Activated CD8-positive, alpha-beta memory T cell treated with anti-CD3 and anti-CD28 coated beads, Interleukin-2, amount 10 ng/mL, durations not matched to agents 7 days and 5 days (primary cell): ENCODE data around the gene TMEM151B. TPM values are rescaled to one million over a fixed set of nuclear protein-coding genes. Genes with fewer than 3 reads are reported as not detected.

Experiments used
- ATAC-seq: fragments of 150-1000 bp; cut with Tn5 transposase; one replicate; pipeline ENCODE4 v1.10.0; 2021; ENCODE audit warnings: moderate library complexity
- CTCF ChIA-PET: fragments of 350-600 bp; sonication (Branson Sonifier 250); formaldehyde crosslinking; loops from one replicate; lab custom pipeline; 2021; ENCODE audit warnings: antibody characterized with exemption; lab: Charles Lee
- DNase-seq: peaks from one replicate; pipeline ENCODE4 v3.0.0-alpha.2; 2020
- H3K27ac Mint-ChIP-seq: one replicate; pipeline ENCODE4 v1.8.0; 2021; ENCODE audit warnings: mild to moderate bottlenecking, mixed read lengths
- H3K27me3 Mint-ChIP-seq: one replicate; pipeline ENCODE4 v1.8.0; 2021; ENCODE audit warnings: mixed read lengths
- H3K36me3 Mint-ChIP-seq: one replicate; pipeline ENCODE4 v1.8.0; 2021; ENCODE audit warnings: mild to moderate bottlenecking, mixed read lengths
- H3K4me1 Mint-ChIP-seq: one replicate; pipeline ENCODE4 v1.8.0; 2021; ENCODE audit warnings: mixed read lengths
- H3K4me3 Mint-ChIP-seq: one replicate; pipeline ENCODE4 v1.8.0; 2021; ENCODE audit warnings: mild to moderate bottlenecking, moderate library complexity, mixed read lengths
- H3K9me3 Mint-ChIP-seq: one replicate; pipeline ENCODE4 v1.8.0; 2022; ENCODE audit warnings: low read depth, mixed read lengths
- total RNA-seq, 2 experiments: library from RNA; stranded (reverse); gene quantifications; one replicate each; pipeline ENCODE4 v1.2.3, GENCODE V29; 2021

TMEM151B gene
- total RNA-seq, 2 experiments from 2014 or later: 0.06 TPM; not detected in 1

- no peak overlapping the region for H3K4me3 Mint-ChIP-seq
- H3K36me3 Mint-ChIP-seq: peaks cover 24% of the 10 kb centered on the region
- ATAC-seq: no peak
- CTCF ChIA-PET: interaction anchor here (0.7 to 5.7 kb wide), 7 partner anchors 7 to 130 kb away, joined by 3 to 94 read pairs (median 3); partner anchors contain the start of gene TMEM151B
- peaks cover 11% of the 10 kb centered on the region for H3K27me3 Mint-ChIP-seq
- peaks cover 5% of the 10 kb centered on the region for H3K4me1 Mint-ChIP-seq
- H3K27ac Mint-ChIP-seq: no peak overlapping the region
- DNase-seq: no peak
- no peaks in the 10 kb centered on the region for H3K9me3 Mint-ChIP-seq
Measured at GRCh38 chr6:44302856-44303255, 32.6 kb downstream of the TMEM151B start.

DNA sequence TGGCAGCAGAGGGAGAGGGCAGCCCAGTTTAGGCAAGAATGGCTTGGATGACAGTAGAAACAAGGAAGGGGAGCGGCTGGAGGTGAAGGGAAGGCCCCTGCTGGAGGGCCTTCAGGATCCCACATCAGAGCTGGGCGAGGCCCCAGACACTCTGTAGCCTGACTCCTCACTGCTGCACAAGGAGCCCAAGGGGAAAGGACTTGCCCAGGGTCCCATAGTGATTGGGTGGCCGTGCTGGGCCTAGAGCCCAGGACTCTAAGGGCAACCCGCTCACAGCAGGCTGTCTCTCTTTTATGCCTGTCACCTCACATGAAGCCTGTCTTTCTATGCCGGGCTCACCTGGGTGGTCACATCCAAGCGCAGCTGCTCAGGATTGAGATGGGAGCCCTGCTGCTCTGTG lies 33.6 kb downstream of the TMEM151B start:
- Mint-ChIP-seq H3K27ac (peak overlapping the region; percentile 47), H3K36me3 (peaks cover 26% of the 10 kb centered on the region), H3K9me3 (no peaks in the 10 kb centered on the region), H3K27me3 (peaks cover 3% of the 10 kb centered on the region), H3K4me3 (no peak overlapping the region), H3K4me1 (peaks cover 5% of the 10 kb centered on the region)
- ATAC-seq: no peak
- CTCF ChIA-PET: interaction anchor here (1.0 to 5.7 kb wide), 6 partner anchors 8 to 131 kb away, joined by 3 to 94 read pairs (median 4); partner anchors contain the start of gene TMEM151B
- DNase-seq: no peak

GRCh38 chr6:44304282-44305199 lies 34.3 kb downstream of the TMEM151B start:
- CTCF ChIA-PET: interaction anchor here (0.6 to 5.7 kb wide), 17 partner anchors 9 to 1400 kb away, joined by 3 to 94 read pairs (median 4); partner anchors contain the start of genes AARS2 and TMEM151B
- no peak overlapping the region for H3K27ac Mint-ChIP-seq
- H3K9me3 Mint-ChIP-seq: no peaks in the 10 kb centered on the region
- no peaks in the 10 kb centered on the region for H3K27me3 Mint-ChIP-seq
- DNase-seq: peak; percentile 48
- peak; percentile 69 for ATAC-seq
- H3K4me1 Mint-ChIP-seq: peaks cover 5% of the 10 kb centered on the region
- peaks cover 25% of the 10 kb centered on the region for H3K36me3 Mint-ChIP-seq
- no peak overlapping the region for H3K4me3 Mint-ChIP-seq

DNA sequence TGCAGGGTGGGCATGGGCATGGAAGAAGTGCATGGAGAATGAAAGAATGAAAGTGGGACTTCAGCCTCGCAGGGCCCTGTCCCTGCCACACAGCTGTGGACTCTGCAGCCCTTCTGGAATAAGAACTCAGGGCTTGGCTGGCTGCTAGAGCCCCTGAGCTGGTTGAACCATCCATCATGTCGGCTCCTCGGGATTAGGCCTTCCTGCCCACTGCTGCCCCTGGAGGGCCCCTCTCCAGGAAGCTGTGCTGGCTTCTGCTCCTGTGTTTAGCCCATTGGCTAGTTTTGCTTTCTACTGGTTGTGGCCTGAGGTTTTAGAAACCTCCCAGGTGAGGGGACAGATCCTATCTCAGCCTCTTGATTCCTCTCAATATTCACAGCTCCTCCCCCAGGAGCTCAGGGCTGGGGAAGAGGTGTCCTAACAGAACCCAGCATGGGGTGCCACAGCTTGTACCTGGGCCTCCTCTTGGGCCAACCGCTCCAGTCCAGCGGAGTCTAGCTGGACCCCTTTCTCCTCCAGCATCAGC lies 35.0 kb downstream of the TMEM151B start:
- Mint-ChIP-seq H3K4me1 (peaks cover 6% of the 10 kb centered on the region), H3K9me3 (no peaks in the 10 kb centered on the region), H3K27me3 (no peaks in the 10 kb centered on the region), H3K27ac (no peak overlapping the region), H3K4me3 (no peak overlapping the region), H3K36me3 (peaks cover 29% of the 10 kb centered on the region)
- CTCF ChIA-PET: interaction anchor here (0.6 to 5.7 kb wide), 17 partner anchors 8 to 1401 kb away, joined by 3 to 94 read pairs (median 4); partner anchors contain the start of genes AARS2 and TMEM151B
- no peak for ATAC-seq
- DNase-seq: no peak

DNA sequence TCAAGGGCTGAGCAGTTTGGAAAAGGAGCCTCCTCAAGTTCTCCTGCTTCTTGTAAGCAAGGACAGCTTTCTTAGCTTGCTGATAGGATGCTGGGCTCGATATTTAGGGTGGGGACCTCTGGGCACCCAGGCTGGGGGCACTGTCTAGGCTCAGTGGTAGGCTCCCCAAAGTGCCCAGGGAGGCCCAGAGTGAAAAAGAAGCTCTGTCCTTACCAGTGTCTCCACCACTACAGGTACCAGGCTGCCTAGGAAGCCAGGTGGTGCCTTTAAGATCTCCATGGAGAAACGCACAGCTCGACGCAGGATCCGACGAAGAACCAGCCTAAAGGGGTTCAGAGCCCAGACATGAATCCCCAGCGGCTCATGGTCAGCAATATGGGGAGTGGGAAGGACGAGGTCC lies 36.5 kb downstream of the TMEM151B start:
- no peaks in the 10 kb centered on the region for H3K27me3 Mint-ChIP-seq
- no peak for ATAC-seq
- no peak overlapping the region for H3K27ac Mint-ChIP-seq
- peaks cover 22% of the 10 kb centered on the region for H3K36me3 Mint-ChIP-seq
- peaks cover 9% of the 10 kb centered on the region for H3K4me1 Mint-ChIP-seq
- DNase-seq: no peak
- no peaks in the 10 kb centered on the region for H3K9me3 Mint-ChIP-seq
- no peak overlapping the region for H3K4me3 Mint-ChIP-seq
- CTCF ChIA-PET: interaction anchor here (1.1 to 5.7 kb wide), 3 partner anchors 8 to 50 kb away, joined by 3 to 94 read pairs (median 5); partner anchors contain the start of gene TMEM151B

DNA sequence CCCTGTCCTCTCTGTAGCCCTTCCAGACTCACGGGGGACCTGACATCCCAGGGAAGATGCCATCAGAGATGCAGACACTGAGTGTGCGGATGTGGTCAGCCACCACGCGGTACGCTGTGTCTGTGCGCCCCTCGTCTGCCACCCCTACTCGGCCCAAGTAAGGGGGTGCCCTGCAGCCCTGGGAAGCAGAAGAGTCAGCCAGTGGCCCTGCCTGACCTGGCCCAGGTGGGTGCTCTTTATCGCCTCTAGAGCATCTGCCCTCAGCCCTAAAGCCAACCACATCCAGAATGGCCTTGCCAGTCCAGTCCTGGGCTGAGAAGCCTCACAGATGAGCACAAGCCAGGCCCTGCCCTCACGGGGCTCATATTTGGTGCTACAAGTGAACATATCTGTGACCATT lies 37.0 kb downstream of the TMEM151B start:
- H3K36me3 Mint-ChIP-seq: peaks cover 20% of the 10 kb centered on the region
- DNase-seq (no peak), ATAC-seq (no peak)
- H3K27ac Mint-ChIP-seq: no peak overlapping the region
- peaks cover 14% of the 10 kb centered on the region for H3K4me1 Mint-ChIP-seq
- CTCF ChIA-PET: interaction anchor here (5.7 kb wide), 1 partner anchor 38 kb away, joined by 94 read pairs; the partner anchor contains the start of gene TMEM151B
- H3K27me3 Mint-ChIP-seq: no peaks in the 10 kb centered on the region
- H3K9me3 Mint-ChIP-seq: no peaks in the 10 kb centered on the region
- no peak overlapping the region for H3K4me3 Mint-ChIP-seq

GRCh38 chr6:44309092-44309491 lies 38.8 kb downstream of the TMEM151B start:
- H3K27me3 Mint-ChIP-seq: no peaks in the 10 kb centered on the region
- H3K27ac Mint-ChIP-seq: peak overlapping the region; percentile 28
- ATAC-seq (no peak), DNase-seq (no peak)
- peaks cover 18% of the 10 kb centered on the region for H3K4me1 Mint-ChIP-seq
- H3K4me3 Mint-ChIP-seq: no peak overlapping the region
- CTCF ChIA-PET: interaction anchor here (0.9 to 1.4 kb wide), 5 partner anchors 13 to 42 kb away, joined by 3 to 7 read pairs (median 4); no protein-coding TSS in a partner anchor
- peaks cover 15% of the 10 kb centered on the region for H3K36me3 Mint-ChIP-seq
- no peaks in the 10 kb centered on the region for H3K9me3 Mint-ChIP-seq

DNA sequence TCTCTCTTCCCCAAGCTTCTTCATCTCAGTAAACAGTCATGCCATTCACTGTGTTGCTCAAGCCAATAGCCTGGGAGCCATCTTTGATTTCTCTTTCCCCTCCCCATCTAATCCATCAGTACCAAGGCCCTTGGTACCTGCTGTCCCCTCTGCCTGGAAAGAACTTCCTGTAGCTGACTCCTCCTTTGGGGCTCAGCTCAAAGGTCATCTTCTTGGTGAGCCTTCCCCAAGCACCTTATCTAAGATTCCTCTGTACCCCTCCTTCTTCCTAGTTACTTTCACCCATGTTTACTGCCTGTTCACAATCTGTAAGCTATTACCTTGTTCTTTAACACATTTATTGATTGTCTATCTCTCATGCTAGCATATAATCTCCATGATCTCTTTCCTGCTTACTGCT lies 39.4 kb downstream of the TMEM151B start:
- CTCF ChIA-PET: interaction anchor here (0.9 to 1.4 kb wide), 5 partner anchors 14 to 43 kb away, joined by 3 to 7 read pairs (median 4); no protein-coding TSS in a partner anchor

GRCh38 chr6:44310241-44310640 lies 40.0 kb downstream of the TMEM151B start:
- no peak for ATAC-seq
- Mint-ChIP-seq H3K4me1 (peaks cover 17% of the 10 kb centered on the region), H3K27ac (no peak overlapping the region), H3K9me3 (no peaks in the 10 kb centered on the region), H3K4me3 (no peak overlapping the region), H3K36me3 (peaks cover 15% of the 10 kb centered on the region), H3K27me3 (no peaks in the 10 kb centered on the region)
- CTCF ChIA-PET: interaction anchor here (1.2 to 1.3 kb wide), 3 partner anchors 17 to 44 kb away, joined by 3 to 7 read pairs (median 4); no protein-coding TSS in a partner anchor
- no peak for DNase-seq

More for the DNA sequence above, 39.4 kb downstream of the TMEM151B start:
- no peak for ATAC-seq
- Mint-ChIP-seq H3K27me3 (no peaks in the 10 kb centered on the region), H3K4me3 (no peak overlapping the region), H3K4me1 (peaks cover 18% of the 10 kb centered on the region), H3K36me3 (peaks cover 15% of the 10 kb centered on the region), H3K9me3 (no peaks in the 10 kb centered on the region), H3K27ac (peak overlapping the region; percentile 12)
- no peak for DNase-seq

- peaks cover 13% of the 10 kb centered on the region for H3K4me1 Mint-ChIP-seq
- peak overlapping the region; percentile 49 for H3K27ac Mint-ChIP-seq
- H3K27me3 Mint-ChIP-seq: no peaks in the 10 kb centered on the region
- H3K4me3 Mint-ChIP-seq: peak overlapping the region; percentile 95
- CTCF ChIA-PET: interaction anchor here (1.1 to 1.7 kb wide), 2 partner anchors 49 to 74 kb away, joined by 4 to 5 read pairs; no protein-coding TSS in a partner anchor
- no peak for DNase-seq
- ATAC-seq: no peak
- H3K36me3 Mint-ChIP-seq: peaks cover 11% of the 10 kb centered on the region
- no peaks in the 10 kb centered on the region for H3K9me3 Mint-ChIP-seq
Measured at GRCh38 chr6:44311304-44311703, 41.1 kb downstream of the TMEM151B start.

- no peaks in the 10 kb centered on the region for H3K9me3 Mint-ChIP-seq
- H3K27me3 Mint-ChIP-seq: no peaks in the 10 kb centered on the region
- H3K4me1 Mint-ChIP-seq: peaks cover 13% of the 10 kb centered on the region
- no peak for ATAC-seq
- CTCF ChIA-PET: interaction anchor here (1.0 to 1.7 kb wide), 10 partner anchors 20 to 237 kb away, joined by 4 to 10 read pairs (median 5); partner anchors contain the start of genes HSP90AB1, NFKBIE and SLC35B2
- H3K27ac Mint-ChIP-seq: peak overlapping the region; percentile 49
- peak overlapping the region; percentile 95 for H3K4me3 Mint-ChIP-seq
- DNase-seq: no peak
- H3K36me3 Mint-ChIP-seq: peaks cover 11% of the 10 kb centered on the region
Measured at GRCh38 chr6:44311767-44312166, 41.5 kb downstream of the TMEM151B start.

DNA sequence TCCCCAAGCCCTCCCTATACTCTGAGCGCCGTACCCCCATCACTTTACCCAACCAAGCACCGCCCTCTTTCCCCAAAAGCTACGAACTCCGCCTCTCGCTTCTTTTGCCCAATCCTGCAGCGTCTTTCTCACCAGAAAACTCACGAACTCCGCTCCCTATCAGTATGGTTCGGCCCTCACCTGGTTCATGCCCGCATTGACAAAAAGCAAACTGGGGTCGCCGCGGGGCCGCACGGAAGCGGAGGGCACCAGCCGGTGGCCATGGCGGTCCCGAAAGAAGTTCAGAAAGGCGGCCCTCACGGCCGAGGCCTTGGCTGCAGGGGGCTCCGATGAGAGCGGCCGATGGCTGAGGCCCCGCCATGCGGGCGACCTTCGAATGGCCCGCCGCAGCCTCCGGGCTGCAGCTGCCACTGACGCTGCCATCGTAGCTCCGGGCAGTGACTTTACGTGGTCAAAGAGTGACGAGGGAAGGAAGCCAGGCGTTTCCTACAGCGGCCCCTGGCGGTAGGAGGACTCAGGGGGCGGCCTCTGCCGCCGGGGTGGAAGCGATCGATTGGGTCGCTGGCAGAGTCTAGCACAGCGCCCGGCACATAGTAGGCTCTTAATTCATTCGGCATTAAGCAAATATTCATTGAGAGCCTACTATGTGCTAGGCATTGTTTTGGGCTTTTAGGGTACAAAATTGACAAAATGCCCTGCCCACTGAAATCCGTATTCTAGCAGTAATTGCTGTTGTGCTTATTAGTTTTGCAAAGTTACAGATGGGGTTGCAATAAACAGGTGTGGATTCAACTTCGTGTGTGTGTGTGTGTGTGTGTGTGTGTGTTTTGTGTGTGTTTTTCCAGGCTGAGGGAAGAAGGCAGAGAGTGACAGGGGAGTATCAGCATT lies 42.9 kb downstream of the TMEM151B start, which contains the start of gene AARS2:
Gene AARS2, minus strand, starts transcription at position 447 of the 888 bp plus-strand sequence. Its CDS starts 24 bp downstream, at position 423.
- peaks cover 8% of the 10 kb centered on the region for H3K36me3 Mint-ChIP-seq
- peak; percentile 95 for ATAC-seq
- peaks cover 13% of the 10 kb centered on the region for H3K4me1 Mint-ChIP-seq

More for the DNA sequence above, 42.9 kb downstream of the TMEM151B start, which contains the start of gene AARS2:
- DNase-seq: peak; percentile 93
- H3K9me3 Mint-ChIP-seq: no peaks in the 10 kb centered on the region
- H3K27me3 Mint-ChIP-seq: peaks cover 7% of the 10 kb centered on the region
- peak within 1 kb of the TSS; percentile 93 for H3K27ac Mint-ChIP-seq
- CTCF ChIA-PET: interaction anchor here (0.6 to 2.8 kb wide), 31 partner anchors 8 to 250 kb away, joined by 3 to 16 read pairs (median 5); partner anchors contain the start of genes CDC5L, HSP90AB1, NFKBIE and SLC35B2
- H3K4me3 Mint-ChIP-seq: peak within 1 kb of the TSS; percentile 95
